ENCODE data around the gene GALNT2.

Gene GALNT2

GRCh38 chr1:230220478-230220877 lies 153.4 kb downstream of the GALNT2 start:
- no peak for DNase-seq

GRCh38 chr1:230220907-230221306 lies 153.9 kb downstream of the GALNT2 start:
- DNase-seq, result no peak

- no peak for DNase-seq
Observed at GRCh38 chr1:230222678-230223077, 155.6 kb downstream of the GALNT2 start.

GRCh38 chr1:230224101-230224960 lies 157.3 kb downstream of the GALNT2 start:
- DNase-seq, result no peak

GRCh38 chr1:230226007-230226800 lies 159.2 kb downstream of the GALNT2 start:
- no peak for DNase-seq

- no peak for DNase-seq
Observed at GRCh38 chr1:230226814-230227213, 159.8 kb downstream of the GALNT2 start.

GRCh38 chr1:230228236-230228897 lies 161.3 kb downstream of the GALNT2 start:
- DNase-seq, result no peak

- DNase-seq, result no peak
Observed at GRCh38 chr1:230230273-230230672, 163.2 kb downstream of the GALNT2 start.

- no peak for DNase-seq
Observed at GRCh38 chr1:230230948-230231773, 164.1 kb downstream of the GALNT2 start.

- no peak for DNase-seq
Observed at GRCh38 chr1:230231774-230232145, 164.7 kb downstream of the GALNT2 start.

GRCh38 chr1:230232371-230232771 lies 165.3 kb downstream of the GALNT2 start:
- no peak for DNase-seq

GRCh38 chr1:230233786-230234185 lies 166.7 kb downstream of the GALNT2 start:
- no peak for DNase-seq

- no peak for DNase-seq
Observed at GRCh38 chr1:230235876-230236275, 168.8 kb downstream of the GALNT2 start.

GRCh38 chr1:230236301-230237008 lies 169.4 kb downstream of the GALNT2 start:
- no peak for DNase-seq

- no peak for DNase-seq
Observed at GRCh38 chr1:230237009-230237370, 170.0 kb downstream of the GALNT2 start.

- DNase-seq, result no peak
Observed at GRCh38 chr1:230237805-230238204, 170.8 kb downstream of the GALNT2 start.

GRCh38 chr1:230240446-230241086 lies 173.5 kb downstream of the GALNT2 start:
- no peak for DNase-seq

GRCh38 chr1:230242326-230242725 lies 175.3 kb downstream of the GALNT2 start:
- no peak for DNase-seq

GRCh38 chr1:230243146-230243545 lies 176.1 kb downstream of the GALNT2 start:
- DNase-seq, result no peak

GRCh38 chr1:230243583-230244353 lies 176.7 kb downstream of the GALNT2 start:
- DNase-seq, result no peak

- no peak for DNase-seq
Observed at GRCh38 chr1:230246551-230246950, 179.5 kb downstream of the GALNT2 start.

All from activated CD4-positive, alpha-beta T cell treated with anti-CD3 and anti-CD28 coated beads, Interleukin-2, amount 50 U/mL, for 4 hours (primary cell).